DOHH2 (cell line): ENCODE data around the gene CDH4.

Source experiments
- H3F3A ChIP-seq: fragments of 200-600 bp; sonication (generic), shearing (Covaris generic); 2 replicates; pipeline ENCODE4 v1.6.0; 2016; ENCODE audit warnings: antibody characterized with exemption, mild to moderate bottlenecking; ENCODE audit not compliant: control insufficient read depth, insufficient read depth
- H3K27ac ChIP-seq: fragments of 200-600 bp; sonication (generic); 2 replicates; pipeline ENCODE4 v1.5.1; 2014; ENCODE audit warnings: low read depth, mild to moderate bottlenecking, low read length, moderate library complexity
- H3K27me3 ChIP-seq: fragments of 200-600 bp; sonication (generic); 2 replicates; pipeline ENCODE4 v1.6.1; 2014; ENCODE audit warnings: mild to moderate bottlenecking, low read length, mixed read lengths; ENCODE audit not compliant: control insufficient read depth
- H3K36me3 ChIP-seq: fragments of 200-600 bp; sonication (generic); 2 replicates; pipeline ENCODE4 v1.6.1; 2014; ENCODE audit warnings: mild to moderate bottlenecking, low read length, moderate library complexity, mixed read lengths; ENCODE audit not compliant: control insufficient read depth
- H3K4me1 ChIP-seq: fragments of 200-600 bp; sonication (generic); 2 replicates; pipeline ENCODE4 v1.6.1; 2014; ENCODE audit warnings: mild to moderate bottlenecking, low read length, mixed read lengths; ENCODE audit not compliant: control insufficient read depth
- H3K4me2 ChIP-seq: fragments of 200-600 bp; sonication (generic); 2 replicates; pipeline ENCODE4 v1.6.0; 2014; ENCODE audit warnings: mild to moderate bottlenecking, low read length, moderate library complexity
- H3K4me3 ChIP-seq: fragments of 200-600 bp; sonication (generic); 2 replicates; pipeline ENCODE4 v1.5.1; 2014; ENCODE audit warnings: mild to moderate bottlenecking, low read length, mixed read lengths
- H3K79me2 ChIP-seq: fragments of 200-600 bp; sonication (generic); 2 replicates; pipeline ENCODE4 v1.6.1; 2014; ENCODE audit warnings: mild to moderate bottlenecking, low read length, mixed read lengths; ENCODE audit not compliant: control insufficient read depth
- H3K9me2 ChIP-seq: fragments of 200-600 bp; sonication (generic); replicated peaks from 2 replicates; pipeline ENCODE4 v1.6.1; 2014; ENCODE audit warnings: mild to moderate bottlenecking, low read length, mixed read lengths; ENCODE audit not compliant: control insufficient read depth
- H3K9me3 ChIP-seq: fragments of 200-600 bp; sonication (generic); 2 replicates; pipeline ENCODE4 v1.6.1; 2014; ENCODE audit warnings: antibody characterized with exemption, low read length, mixed read lengths; ENCODE audit not compliant: control insufficient read depth, insufficient read depth
- H4K20me1 ChIP-seq: fragments of 200-600 bp; sonication (generic); 2 replicates; pipeline ENCODE4 v1.6.0; 2014; ENCODE audit warnings: low read depth, mild to moderate bottlenecking, antibody characterized with exemption, low read length, moderate library complexity; ENCODE audit not compliant: control insufficient read depth, insufficient read depth
- EZH2phosphoT487 ChIP-seq: fragments of 200-600 bp; sonication (generic); IDR thresholded peaks from 2 replicates; pipeline ENCODE4 v1.6.1; 2017; ENCODE audit warnings: borderline replicate concordance, mild to moderate bottlenecking, antibody characterized with exemption, low read length, moderate library complexity, mixed read lengths
- TF ChIP-seq, protein P1 (sequence below): fragments of 200-600 bp; sonication (generic); IDR thresholded peaks from one replicate; pipeline ENCODE4 v1.5.1; 2014; ENCODE audit warnings: antibody characterized with exemption, mild to moderate bottlenecking, low read depth, low read length; ENCODE audit not compliant: poor library complexity, severe bottlenecking

Gene CDH4

DNA sequence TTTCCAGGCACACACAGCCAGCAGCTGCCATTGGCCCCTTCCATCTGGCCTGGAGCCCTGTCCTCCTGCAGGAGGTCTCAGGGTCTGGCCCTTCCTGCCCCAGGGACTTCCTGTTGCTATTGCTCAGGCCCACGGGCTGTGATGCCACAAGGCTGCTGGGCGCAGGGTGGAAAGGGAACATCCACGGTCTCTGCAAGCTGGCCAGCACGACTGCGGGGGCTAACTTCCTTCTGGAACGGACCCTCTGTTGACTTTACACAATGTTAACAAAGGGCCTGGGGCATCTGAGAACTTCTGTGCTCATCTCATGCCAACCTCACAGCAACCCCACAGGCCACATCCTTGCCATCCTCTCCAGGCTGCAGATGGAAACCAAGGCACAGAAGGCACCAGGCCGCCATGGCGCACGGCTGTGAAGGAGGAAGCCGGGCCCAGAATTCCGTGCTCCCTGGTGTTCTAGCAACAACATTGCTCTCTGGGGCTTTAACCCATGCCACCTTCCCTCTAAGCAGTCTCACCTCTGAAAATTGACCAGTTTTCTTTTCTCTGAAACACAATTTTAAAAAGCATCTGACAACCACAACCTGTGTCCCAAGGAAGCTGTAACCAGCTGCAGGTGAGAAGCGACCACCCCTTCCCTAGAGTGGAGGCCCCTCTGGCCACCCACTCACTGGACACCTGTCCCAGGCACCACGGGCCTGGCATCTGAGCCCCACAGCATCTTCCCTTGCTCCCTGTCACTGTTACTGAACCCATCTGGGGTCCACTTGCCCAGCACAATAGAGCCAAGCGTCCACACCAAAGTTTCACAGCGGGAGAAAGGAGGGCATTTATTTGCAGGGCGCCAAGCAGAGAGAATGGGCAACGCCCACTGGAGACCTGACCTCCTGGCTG, 261.3 kb downstream of the CDH4 start:
- Histone ChIP-seq H4K20me1 (no peaks in the 10 kb centered on the region), H3K36me3 (no peaks in the 10 kb centered on the region), H3F3A (no peaks in the 10 kb centered on the region), H3K9me2 (no peaks in the 10 kb centered on the region), H3K4me1 (no peaks in the 10 kb centered on the region), H3K4me2 (no peak overlapping the region), H3K4me3 (no peak overlapping the region), H3K79me2 (no peaks in the 10 kb centered on the region), H3K27ac (no peak overlapping the region), H3K9me3 (no peaks in the 10 kb centered on the region), H3K27me3 (no peaks in the 10 kb centered on the region)
- TF ChIP-seq EZH2phosphoT487, result no peak
- TF ChIP-seq, protein P1, sequence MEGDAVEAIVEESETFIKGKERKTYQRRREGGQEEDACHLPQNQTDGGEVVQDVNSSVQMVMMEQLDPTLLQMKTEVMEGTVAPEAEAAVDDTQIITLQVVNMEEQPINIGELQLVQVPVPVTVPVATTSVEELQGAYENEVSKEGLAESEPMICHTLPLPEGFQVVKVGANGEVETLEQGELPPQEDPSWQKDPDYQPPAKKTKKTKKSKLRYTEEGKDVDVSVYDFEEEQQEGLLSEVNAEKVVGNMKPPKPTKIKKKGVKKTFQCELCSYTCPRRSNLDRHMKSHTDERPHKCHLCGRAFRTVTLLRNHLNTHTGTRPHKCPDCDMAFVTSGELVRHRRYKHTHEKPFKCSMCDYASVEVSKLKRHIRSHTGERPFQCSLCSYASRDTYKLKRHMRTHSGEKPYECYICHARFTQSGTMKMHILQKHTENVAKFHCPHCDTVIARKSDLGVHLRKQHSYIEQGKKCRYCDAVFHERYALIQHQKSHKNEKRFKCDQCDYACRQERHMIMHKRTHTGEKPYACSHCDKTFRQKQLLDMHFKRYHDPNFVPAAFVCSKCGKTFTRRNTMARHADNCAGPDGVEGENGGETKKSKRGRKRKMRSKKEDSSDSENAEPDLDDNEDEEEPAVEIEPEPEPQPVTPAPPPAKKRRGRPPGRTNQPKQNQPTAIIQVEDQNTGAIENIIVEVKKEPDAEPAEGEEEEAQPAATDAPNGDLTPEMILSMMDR, result no peak

DNA sequence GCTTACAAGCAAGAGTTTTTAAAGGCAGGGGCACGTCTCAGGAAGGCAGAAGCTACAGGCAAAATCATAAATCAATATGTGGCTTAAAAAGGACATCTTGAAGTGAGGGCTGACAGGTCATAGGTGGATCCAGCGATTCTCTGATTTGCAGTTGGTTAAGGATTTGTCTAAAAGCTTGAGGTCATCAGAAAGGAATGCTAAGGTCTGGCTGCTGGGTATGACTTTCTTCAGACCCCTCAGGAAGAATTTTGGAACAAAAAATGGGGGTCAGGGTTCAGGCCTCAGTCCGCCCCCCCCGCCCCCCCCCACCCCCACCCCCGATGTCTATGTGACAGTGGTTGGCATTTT, 261.9 kb downstream of the CDH4 start:
- TF ChIP-seq, protein P1, result no peak
- no peak for TF ChIP-seq EZH2phosphoT487
- no peak overlapping the region for H3K4me3 ChIP-seq
- H3K27me3 ChIP-seq, result no peaks in the 10 kb centered on the region
- no peaks in the 10 kb centered on the region for H3K36me3 ChIP-seq
- no peak overlapping the region for H3K4me2 ChIP-seq
- H3K27ac ChIP-seq, result no peak overlapping the region
- H3K9me3 ChIP-seq, result no peaks in the 10 kb centered on the region
- H3K9me2 ChIP-seq, result no peaks in the 10 kb centered on the region
- no peaks in the 10 kb centered on the region for H3F3A ChIP-seq
- H3K79me2 ChIP-seq, result no peaks in the 10 kb centered on the region
- no peaks in the 10 kb centered on the region for H4K20me1 ChIP-seq
- H3K4me1 ChIP-seq, result no peaks in the 10 kb centered on the region

DNA sequence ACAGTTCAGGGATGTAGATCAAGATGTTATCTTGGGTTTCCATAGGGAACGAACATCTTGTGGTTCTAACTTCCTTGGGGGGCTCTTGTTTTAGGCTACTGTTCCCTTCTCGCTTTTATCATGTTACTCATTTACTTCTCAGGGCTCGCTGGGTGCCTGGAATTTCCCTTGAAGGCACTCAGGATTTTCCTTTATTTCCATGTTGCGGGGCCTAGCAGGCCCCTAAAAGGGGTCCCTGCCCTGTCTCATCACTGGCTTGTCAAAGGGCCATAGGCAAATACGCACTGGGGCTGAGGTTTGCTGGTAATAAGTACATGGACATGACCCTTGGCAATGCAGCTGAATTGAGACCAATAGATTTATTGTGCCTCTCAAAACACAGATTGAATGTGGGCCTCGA, 262.3 kb downstream of the CDH4 start:
- Histone ChIP-seq H3K4me1 (no peaks in the 10 kb centered on the region), H3K4me3 (no peak overlapping the region), H3K27ac (no peak overlapping the region), H4K20me1 (no peaks in the 10 kb centered on the region), H3K9me3 (no peaks in the 10 kb centered on the region), H3K9me2 (no peaks in the 10 kb centered on the region), H3K27me3 (no peaks in the 10 kb centered on the region), H3K79me2 (no peaks in the 10 kb centered on the region), H3K4me2 (no peak overlapping the region), H3F3A (no peaks in the 10 kb centered on the region), H3K36me3 (no peaks in the 10 kb centered on the region)
- no peak for TF ChIP-seq EZH2phosphoT487
- TF ChIP-seq, protein P1, result no peak
